WERI-Rb-1 (cell line): ENCODE data around the gene COL28A1.

Experiments
- DNase-seq: peaks from one replicate; pipeline ENCODE4 v3.0.0-alpha.2; 2020
- H3K27ac ChIP-seq: fragments of 250-450 bp; sonication (Bioruptor Pico); 2 replicates; pipeline ENCODE4 v1.5.1; 2020; ENCODE audit warnings: mild to moderate bottlenecking, moderate library complexity
- H3K27me3 ChIP-seq: fragments of 250-450 bp; sonication (Bioruptor Pico); 2 replicates; pipeline ENCODE4 v1.5.1; 2021; ENCODE audit warnings: mild to moderate bottlenecking, low read depth, moderate library complexity; ENCODE audit not compliant: insufficient read depth, severe bottlenecking
- H3K36me3 ChIP-seq: fragments of 250-450 bp; sonication (Bioruptor Pico); 2 replicates; pipeline ENCODE4 v1.5.1; 2020; ENCODE audit warnings: mild to moderate bottlenecking, moderate library complexity
- H3K4me3 ChIP-seq: 2 replicates; pipeline ENCODE4 v1.5.1; 2011; ENCODE audit warnings: low read depth, mild to moderate bottlenecking, control low read depth, low read length
- H3K9me3 ChIP-seq: fragments of 250-450 bp; sonication (Bioruptor Pico); 2 replicates; pipeline ENCODE4 v1.5.1; 2021; ENCODE audit warnings: mild to moderate bottlenecking, moderate library complexity; ENCODE audit not compliant: severe bottlenecking
- TF ChIP-seq, protein P1 (sequence below): IDR thresholded peaks from 2 replicates; pipeline ENCODE4 v1.5.1; 2011; ENCODE audit warnings: low read depth, mild to moderate bottlenecking, control low read depth, inconsistent platforms, low read length

Gene COL28A1

DNA sequence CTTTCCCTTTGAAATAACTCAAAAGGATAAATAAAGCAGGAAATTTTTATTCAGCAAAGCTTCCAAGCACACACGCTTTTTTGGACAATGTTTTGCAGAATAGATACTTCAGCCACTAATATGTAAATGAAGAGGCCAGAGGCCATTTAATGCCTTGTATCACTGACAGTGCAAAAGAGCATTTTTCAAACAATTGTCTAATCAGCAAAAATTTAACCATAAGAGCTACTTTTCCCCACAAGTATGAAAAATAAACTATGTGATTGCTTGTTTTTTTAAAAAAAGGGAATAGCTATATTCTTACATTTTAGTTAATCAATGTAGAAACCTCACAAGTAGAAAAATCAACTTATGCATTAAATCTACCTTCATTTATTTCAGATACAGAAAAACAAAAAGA lies 99.7 kb downstream of the COL28A1 start:
- Histone ChIP-seq H3K9me3 (peaks cover 4% of the 10 kb centered on the region), H3K27ac (no peak overlapping the region), H3K36me3 (no peaks in the 10 kb centered on the region), H3K4me3 (no peak overlapping the region), H3K27me3 (no peaks in the 10 kb centered on the region)
- TF ChIP-seq, protein P1, sequence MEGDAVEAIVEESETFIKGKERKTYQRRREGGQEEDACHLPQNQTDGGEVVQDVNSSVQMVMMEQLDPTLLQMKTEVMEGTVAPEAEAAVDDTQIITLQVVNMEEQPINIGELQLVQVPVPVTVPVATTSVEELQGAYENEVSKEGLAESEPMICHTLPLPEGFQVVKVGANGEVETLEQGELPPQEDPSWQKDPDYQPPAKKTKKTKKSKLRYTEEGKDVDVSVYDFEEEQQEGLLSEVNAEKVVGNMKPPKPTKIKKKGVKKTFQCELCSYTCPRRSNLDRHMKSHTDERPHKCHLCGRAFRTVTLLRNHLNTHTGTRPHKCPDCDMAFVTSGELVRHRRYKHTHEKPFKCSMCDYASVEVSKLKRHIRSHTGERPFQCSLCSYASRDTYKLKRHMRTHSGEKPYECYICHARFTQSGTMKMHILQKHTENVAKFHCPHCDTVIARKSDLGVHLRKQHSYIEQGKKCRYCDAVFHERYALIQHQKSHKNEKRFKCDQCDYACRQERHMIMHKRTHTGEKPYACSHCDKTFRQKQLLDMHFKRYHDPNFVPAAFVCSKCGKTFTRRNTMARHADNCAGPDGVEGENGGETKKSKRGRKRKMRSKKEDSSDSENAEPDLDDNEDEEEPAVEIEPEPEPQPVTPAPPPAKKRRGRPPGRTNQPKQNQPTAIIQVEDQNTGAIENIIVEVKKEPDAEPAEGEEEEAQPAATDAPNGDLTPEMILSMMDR: no peak
- DNase-seq: no peak

DNA sequence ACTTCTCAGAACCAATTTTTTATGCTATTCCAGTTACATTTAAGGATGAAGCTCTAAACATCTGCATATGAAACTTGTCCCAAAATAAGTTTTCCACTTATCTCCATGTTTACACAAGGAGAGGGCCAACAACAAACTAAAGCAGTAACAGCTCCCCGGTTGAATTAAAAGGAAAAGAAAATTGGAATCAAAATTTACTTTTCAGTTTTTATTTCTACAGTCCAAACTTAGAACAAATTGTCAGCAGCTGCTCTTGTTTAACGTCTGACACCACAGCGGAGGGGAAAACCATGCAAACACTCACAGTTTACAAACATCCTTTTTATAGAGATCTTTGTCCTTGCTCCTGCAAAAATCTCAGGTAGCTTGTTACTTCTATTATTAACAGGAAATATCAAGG lies 101.3 kb downstream of the COL28A1 start:
- H3K36me3 ChIP-seq: no peaks in the 10 kb centered on the region
- H3K27me3 ChIP-seq: no peaks in the 10 kb centered on the region
- no peak overlapping the region for H3K27ac ChIP-seq
- no peaks in the 10 kb centered on the region for H3K9me3 ChIP-seq
- H3K4me3 ChIP-seq: no peak overlapping the region
- TF ChIP-seq, protein P1: no peak
- no peak for DNase-seq

DNA sequence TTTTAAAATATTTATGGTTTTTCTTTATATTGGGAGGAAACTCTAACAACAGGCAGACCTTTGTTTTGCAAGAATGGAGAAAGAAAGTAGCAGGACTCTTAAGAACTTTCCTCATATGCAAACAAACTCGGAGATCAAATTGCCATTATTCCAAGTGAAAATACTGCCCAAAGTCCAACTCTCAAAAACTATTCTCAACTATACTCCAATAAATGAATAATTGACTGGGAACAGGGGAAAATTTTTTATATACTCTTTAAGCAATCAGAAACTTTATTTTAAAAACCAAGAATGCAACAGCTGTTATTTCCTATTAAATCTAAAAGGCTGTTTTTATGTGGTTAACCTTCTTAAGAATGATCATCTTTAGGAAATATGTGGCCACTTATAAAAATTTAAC lies 101.9 kb downstream of the COL28A1 start:
- no peak overlapping the region for H3K4me3 ChIP-seq
- DNase-seq: no peak
- H3K36me3 ChIP-seq: no peaks in the 10 kb centered on the region

DNA sequence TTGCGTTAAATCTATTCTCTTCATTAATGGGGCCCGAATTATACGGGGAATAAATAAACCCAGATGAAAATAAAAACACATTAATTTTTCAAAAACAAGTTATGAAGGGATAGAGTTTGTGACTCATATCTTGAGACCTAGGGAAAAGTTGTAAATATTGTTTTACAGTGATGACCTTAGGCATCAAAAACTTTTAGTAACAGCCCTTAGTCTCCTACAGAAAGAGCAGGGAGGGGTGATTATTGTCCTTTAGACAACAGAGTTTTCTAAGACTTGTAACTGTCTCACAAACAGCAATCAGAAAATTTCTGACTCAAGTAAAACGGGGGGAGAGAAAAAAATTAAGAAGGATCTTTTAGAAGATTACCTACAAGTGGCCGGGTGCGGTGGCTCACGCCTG lies 102.7 kb downstream of the COL28A1 start:
- no peaks in the 10 kb centered on the region for H3K9me3 ChIP-seq
- no peaks in the 10 kb centered on the region for H3K36me3 ChIP-seq
- TF ChIP-seq, protein P1: no peak
- H3K27me3 ChIP-seq: no peaks in the 10 kb centered on the region
- H3K4me3 ChIP-seq: no peak overlapping the region
- DNase-seq: no peak
- no peak overlapping the region for H3K27ac ChIP-seq

More for the DNA sequence above, 101.9 kb downstream of the COL28A1 start:
- Histone ChIP-seq H3K27me3 (no peaks in the 10 kb centered on the region), H3K27ac (no peak overlapping the region), H3K9me3 (no peaks in the 10 kb centered on the region)
- TF ChIP-seq, protein P1: no peak

DNA sequence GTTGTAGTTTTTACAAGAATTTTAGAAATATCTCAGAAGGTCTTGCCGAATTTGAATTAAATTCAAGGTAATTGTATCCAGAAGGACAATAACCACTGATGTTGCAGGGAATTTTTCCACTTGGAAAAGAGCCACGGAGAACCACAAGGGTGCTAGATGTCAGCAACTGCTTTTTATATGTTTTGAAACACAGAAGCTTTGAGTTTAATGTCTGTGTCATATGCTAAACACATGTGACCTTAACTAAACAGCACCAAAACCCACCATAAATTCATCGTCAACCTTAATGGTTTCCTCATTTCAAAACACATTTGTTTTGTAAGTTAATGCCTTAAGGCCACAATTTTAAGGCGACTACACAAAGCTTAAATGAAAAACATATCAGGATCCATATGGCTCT lies 106.9 kb downstream of the COL28A1 start:
- no peak for DNase-seq
- Histone ChIP-seq H3K4me3 (no peak overlapping the region), H3K27me3 (no peaks in the 10 kb centered on the region), H3K36me3 (no peaks in the 10 kb centered on the region), H3K27ac (no peak overlapping the region), H3K9me3 (no peaks in the 10 kb centered on the region)
- TF ChIP-seq, protein P1: no peak

DNA sequence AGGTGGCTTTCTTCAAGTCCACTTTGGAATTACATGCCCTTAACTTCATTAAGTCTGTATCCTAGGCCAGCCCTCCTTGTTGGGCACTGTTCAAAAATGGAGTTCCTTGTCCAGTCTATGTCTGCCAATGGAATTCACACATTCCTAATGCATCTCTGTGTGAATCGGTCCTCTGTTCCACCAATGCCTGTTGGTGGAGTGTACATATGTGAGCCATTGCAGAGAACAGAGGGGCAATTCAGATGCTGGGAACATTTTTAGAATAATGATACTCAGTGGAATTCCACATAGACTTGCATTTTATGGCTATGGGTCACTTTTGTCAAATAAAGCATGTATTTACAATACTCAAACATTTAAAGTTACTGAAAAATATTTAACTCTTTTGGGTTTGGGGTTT lies 108.3 kb downstream of the COL28A1 start:
- Histone ChIP-seq H3K4me3 (no peak overlapping the region), H3K9me3 (no peaks in the 10 kb centered on the region), H3K27me3 (no peaks in the 10 kb centered on the region), H3K36me3 (no peaks in the 10 kb centered on the region), H3K27ac (no peak overlapping the region)
- no peak for DNase-seq
- TF ChIP-seq, protein P1: no peak
